HG03571 (cell line): Measurements from ENCODE around the gene WNT7B.

Source experiments
- ATAC-seq: cut with Tn5 transposase; IDR thresholded peaks from one replicate; pipeline ENCODE4 v1.9.1; 2021; ENCODE audit not compliant: unreplicated experiment

WNT7B gene

GRCh38 chr22:45933506-45934167 is 43.3 kb downstream of the WNT7B start:
- ATAC-seq = no peak

- ATAC-seq = no peak
These were observed 44.9 kb downstream of the WNT7B start for GRCh38 chr22:45932071-45932470.

GRCh38 chr22:45931042-45931441 is 45.9 kb downstream of the WNT7B start:
- ATAC-seq = no peak

- ATAC-seq = no peak
These were observed 46.6 kb downstream of the WNT7B start for GRCh38 chr22:45930324-45930723.

- ATAC-seq = no peak
These were observed 47.3 kb downstream of the WNT7B start for GRCh38 chr22:45929649-45930048.

GRCh38 chr22:45928726-45929368 is 48.1 kb downstream of the WNT7B start:
- ATAC-seq = no peak

GRCh38 chr22:45927059-45927458 is 49.9 kb downstream of the WNT7B start:
- ATAC-seq = no peak

GRCh38 chr22:45926433-45926832 is 50.5 kb downstream of the WNT7B start:
- ATAC-seq = no peak

GRCh38 chr22:45925811-45926351 is 51.1 kb downstream of the WNT7B start:
- no peak for ATAC-seq

- ATAC-seq = no peak
These were observed 53.1 kb downstream of the WNT7B start for GRCh38 chr22:45923835-45924234.

- no peak for ATAC-seq
These were observed 53.8 kb downstream of the WNT7B start for GRCh38 chr22:45923212-45923611.

GRCh38 chr22:45922661-45923060 is 54.3 kb downstream of the WNT7B start:
- ATAC-seq = no peak

GRCh38 chr22:45922256-45922655 is 54.7 kb downstream of the WNT7B start:
- ATAC-seq = no peak

- ATAC-seq = no peak
These were observed 57.3 kb downstream of the WNT7B start for GRCh38 chr22:45919504-45920286.

- ATAC-seq = no peak
These were observed 58.2 kb downstream of the WNT7B start for GRCh38 chr22:45918459-45919370.

- ATAC-seq = no peak
These were observed 59.1 kb downstream of the WNT7B start for GRCh38 chr22:45917700-45918458.

- no peak for ATAC-seq
These were observed 59.8 kb downstream of the WNT7B start for GRCh38 chr22:45917146-45917545.

GRCh38 chr22:45916515-45916914 is 60.4 kb downstream of the WNT7B start:
- no peak for ATAC-seq

- no peak for ATAC-seq
These were observed 61.1 kb downstream of the WNT7B start for GRCh38 chr22:45915841-45916240.

GRCh38 chr22:45915151-45915550 is 61.8 kb downstream of the WNT7B start:
- no peak for ATAC-seq
